ENCODE results near the gene MYO16. TPM values are rescaled to one million over a fixed set of nuclear protein-coding genes. Genes with fewer than 3 reads are reported as not detected.

MYO16 gene
- total RNA-seq, 3 donors from 2014 or later = 0.15 to 0.48 (median 0.33) TPM

DNA sequence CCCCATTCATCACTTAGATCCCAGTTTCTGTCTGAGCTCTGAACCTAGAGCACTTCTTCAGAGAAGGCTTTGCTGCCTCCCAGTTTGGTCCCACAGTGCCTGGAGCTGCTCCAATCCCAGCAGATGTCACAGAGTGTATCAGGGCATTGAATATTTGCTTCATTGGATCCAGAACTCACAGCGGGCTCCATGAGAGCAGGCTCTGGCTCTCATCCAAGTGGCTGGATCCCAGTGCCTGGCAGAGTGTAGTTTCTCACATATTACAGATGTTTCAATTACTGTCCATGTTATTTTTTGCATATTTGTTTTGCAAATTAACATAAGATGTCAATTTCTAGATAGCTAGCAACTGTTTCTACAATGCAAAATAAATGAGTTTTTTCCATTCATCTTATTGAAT, 50.6 kb downstream of the MYO16 start:
- no peak for TF ChIP-seq POLR2AphosphoS5 (IDR thresholded peaks at IDR 0.05)
- no peak for TF ChIP-seq POLR2A (IDR thresholded peaks at IDR 0.05)
- TF ChIP-seq, protein P1, sequence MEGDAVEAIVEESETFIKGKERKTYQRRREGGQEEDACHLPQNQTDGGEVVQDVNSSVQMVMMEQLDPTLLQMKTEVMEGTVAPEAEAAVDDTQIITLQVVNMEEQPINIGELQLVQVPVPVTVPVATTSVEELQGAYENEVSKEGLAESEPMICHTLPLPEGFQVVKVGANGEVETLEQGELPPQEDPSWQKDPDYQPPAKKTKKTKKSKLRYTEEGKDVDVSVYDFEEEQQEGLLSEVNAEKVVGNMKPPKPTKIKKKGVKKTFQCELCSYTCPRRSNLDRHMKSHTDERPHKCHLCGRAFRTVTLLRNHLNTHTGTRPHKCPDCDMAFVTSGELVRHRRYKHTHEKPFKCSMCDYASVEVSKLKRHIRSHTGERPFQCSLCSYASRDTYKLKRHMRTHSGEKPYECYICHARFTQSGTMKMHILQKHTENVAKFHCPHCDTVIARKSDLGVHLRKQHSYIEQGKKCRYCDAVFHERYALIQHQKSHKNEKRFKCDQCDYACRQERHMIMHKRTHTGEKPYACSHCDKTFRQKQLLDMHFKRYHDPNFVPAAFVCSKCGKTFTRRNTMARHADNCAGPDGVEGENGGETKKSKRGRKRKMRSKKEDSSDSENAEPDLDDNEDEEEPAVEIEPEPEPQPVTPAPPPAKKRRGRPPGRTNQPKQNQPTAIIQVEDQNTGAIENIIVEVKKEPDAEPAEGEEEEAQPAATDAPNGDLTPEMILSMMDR (IDR thresholded peaks at IDR 0.05) = no peak
- intact Hi-C loops (cut with DNase I; ENCODE audit: low total_unique reads) = no loop called here
- Histone ChIP-seq H3K4me3 (no peak overlapping the region), H3K27me3 (peaks cover 0 to 3% of the 10 kb centered on the region in 2 donors), H3K4me1 (no peaks in the 10 kb centered on the region), H3K27ac (no peak overlapping the region), H3K36me3 (no peaks in the 10 kb centered on the region), H3K9me3 (no peaks in the 10 kb centered on the region)
- no peak for DNase-seq (ENCODE audit: low spot score in 2 of 2)

DNA sequence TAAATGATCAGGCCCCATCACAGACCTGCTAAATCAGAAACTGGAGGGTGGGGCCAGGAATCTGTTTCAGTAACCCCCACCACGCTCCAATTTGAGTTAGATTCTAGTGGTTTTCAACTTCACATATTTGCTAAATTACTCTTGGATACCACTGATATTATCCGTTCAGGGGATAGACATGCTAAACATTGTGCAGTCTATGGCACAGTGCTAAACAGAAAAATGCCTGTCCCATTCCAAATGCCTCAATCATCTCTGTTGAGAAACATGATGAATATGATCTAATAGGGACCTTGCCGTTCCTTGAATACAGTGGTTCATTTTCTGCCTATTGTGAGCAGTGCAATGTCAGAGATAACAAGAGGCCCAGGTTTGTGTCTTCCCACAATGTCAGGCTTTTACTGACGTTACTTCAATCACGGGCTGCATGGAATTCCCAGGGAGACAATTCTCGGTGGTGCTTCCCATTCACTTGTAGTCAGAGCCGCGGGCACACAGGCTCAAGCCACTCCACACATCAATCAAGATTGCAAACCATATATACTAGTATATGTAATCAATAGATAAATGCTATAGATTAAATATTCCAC, 52.7 kb downstream of the MYO16 start:
- Histone ChIP-seq H3K4me3 (no peak overlapping the region), H3K27me3 (peaks cover 0 to 3% of the 10 kb centered on the region in 2 donors), H3K36me3 (no peaks in the 10 kb centered on the region), H3K27ac (no peak overlapping the region), H3K4me1 (no peaks in the 10 kb centered on the region), H3K9me3 (no peaks in the 10 kb centered on the region)
- intact Hi-C loops (cut with DNase I; ENCODE audit: low total_unique reads) = no loop called here
- no peak for TF ChIP-seq POLR2A (IDR thresholded peaks at IDR 0.05)
- DNase-seq (ENCODE audit: low spot score in 2 of 2) = no peak

- TF ChIP-seq POLR2AphosphoS5 (IDR thresholded peaks at IDR 0.05) (no peak), POLR2A (IDR thresholded peaks at IDR 0.05) (no peak)
- TF ChIP-seq, protein P1 (IDR thresholded peaks at IDR 0.05) = no peak
- H3K4me1 ChIP-seq = no peaks in the 10 kb centered on the region
These were observed 53.3 kb downstream of the MYO16 start for GRCh38 chr13:108682714-108683113.

DNA sequence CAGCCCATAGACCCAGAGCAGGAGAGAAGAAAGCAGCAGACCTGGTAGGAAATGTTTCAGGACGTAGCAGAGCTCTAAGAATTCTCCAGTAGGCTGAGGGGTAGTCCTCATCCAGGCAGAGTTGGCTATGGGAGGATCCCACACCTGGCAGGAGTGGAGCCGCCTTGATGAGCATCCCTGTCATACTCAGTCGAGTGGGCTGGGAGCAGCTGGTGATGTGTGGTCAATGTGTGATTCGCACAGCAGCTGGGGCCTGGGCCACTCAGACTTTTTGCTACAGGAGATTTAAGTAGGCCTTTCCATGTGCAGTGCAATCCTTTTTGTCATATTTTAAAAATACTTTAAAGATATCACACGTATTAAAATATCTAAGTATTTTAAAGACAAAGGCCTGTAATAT, 56.6 kb downstream of the MYO16 start:
- H3K9me3 ChIP-seq = no peaks in the 10 kb centered on the region
- DNase-seq (ENCODE audit: low spot score in 2 of 2) = no peak
- no peaks in the 10 kb centered on the region for H3K27me3 ChIP-seq
- H3K36me3 ChIP-seq = no peaks in the 10 kb centered on the region
- H3K27ac ChIP-seq = no peak overlapping the region
- no peak overlapping the region for H3K4me3 ChIP-seq
- intact Hi-C loops (cut with DNase I; ENCODE audit: low total_unique reads) = no loop called here
- H3K4me1 ChIP-seq = no peaks in the 10 kb centered on the region
- TF ChIP-seq, protein P1 (IDR thresholded peaks at IDR 0.05) = no peak
- no peak for TF ChIP-seq POLR2A (IDR thresholded peaks at IDR 0.05)
- no peak for TF ChIP-seq POLR2AphosphoS5 (IDR thresholded peaks at IDR 0.05)

More at GRCh38 chr13:108682714-108683113, 53.3 kb downstream of the MYO16 start:
- DNase-seq (ENCODE audit: low spot score in 2 of 2) = no peak
- Histone ChIP-seq H3K27ac (no peak overlapping the region), H3K9me3 (no peaks in the 10 kb centered on the region), H3K4me3 (no peak overlapping the region), H3K36me3 (no peaks in the 10 kb centered on the region), H3K27me3 (peaks cover 0 to 3% of the 10 kb centered on the region in 2 donors)
- intact Hi-C loops (cut with DNase I; ENCODE audit: low total_unique reads) = no loop called here

DNA sequence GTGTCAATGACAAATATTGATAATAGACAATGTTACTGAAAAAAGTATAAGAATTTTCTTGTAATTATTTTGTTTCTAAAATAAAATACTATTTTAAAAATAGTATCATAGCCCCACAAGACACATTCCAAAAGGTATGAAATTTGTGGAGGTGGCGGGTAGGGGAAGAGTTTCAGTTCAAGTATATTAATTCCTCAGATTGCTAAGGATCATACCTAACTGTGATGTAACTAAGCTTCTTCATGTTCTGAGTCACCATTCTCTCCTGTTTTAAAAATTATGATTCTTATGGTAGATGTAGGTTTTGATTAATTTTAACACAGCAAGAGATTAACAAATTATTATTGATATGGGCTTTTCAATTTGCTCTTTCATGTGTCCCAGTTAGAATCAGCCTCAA, 61.3 kb downstream of the MYO16 start:
- no peak for DNase-seq (ENCODE audit: low spot score in 2 of 2)
- no peaks in the 10 kb centered on the region for H3K27me3 ChIP-seq
- no peaks in the 10 kb centered on the region for H3K36me3 ChIP-seq
- TF ChIP-seq POLR2A (IDR thresholded peaks at IDR 0.05) (no peak), POLR2AphosphoS5 (IDR thresholded peaks at IDR 0.05) (no peak)
- TF ChIP-seq, protein P1 (IDR thresholded peaks at IDR 0.05) = no peak
- intact Hi-C loops (cut with DNase I; ENCODE audit: low total_unique reads) = no loop called here
- no peak overlapping the region for H3K27ac ChIP-seq
- H3K4me3 ChIP-seq = no peak overlapping the region
- no peaks in the 10 kb centered on the region for H3K9me3 ChIP-seq
- H3K4me1 ChIP-seq = no peaks in the 10 kb centered on the region

All from breast epithelium (tissue), 4 donors.